ENCODE data around the gene CHRNA10.
"Not testable (repeated sequence)": the region's sequence is repeated elsewhere in the genome, so short reads cannot be mapped to it uniquely, and the experiment has no call there.

GRCh38 chr11:3648843-3649242 is 22.3 kb downstream of the CHRNA10 start:
- not testable (repeated sequence) for TF ChIP-seq CTCF (IDR thresholded peaks at IDR 0.05; ENCODE audit: insufficient read depth, low read length); SPI1 (IDR thresholded peaks at IDR 0.05; ENCODE audit: borderline replicate concordance, low read depth); POLR2AphosphoS5 (IDR thresholded peaks at IDR 0.05; ENCODE audit: low read depth)
